HTERT RPE-1 (cell line): Measurements from ENCODE around the gene FHOD3.

ENCODE experiments used
- in situ Hi-C: fragments of 300-500 bp; cut with MboI; formaldehyde crosslinking; loops from 4 replicates; pipeline ENCODE4 v1.14.3; 2020; ENCODE audit warnings: low sequenced_read_pairs

Gene FHOD3

DNA sequence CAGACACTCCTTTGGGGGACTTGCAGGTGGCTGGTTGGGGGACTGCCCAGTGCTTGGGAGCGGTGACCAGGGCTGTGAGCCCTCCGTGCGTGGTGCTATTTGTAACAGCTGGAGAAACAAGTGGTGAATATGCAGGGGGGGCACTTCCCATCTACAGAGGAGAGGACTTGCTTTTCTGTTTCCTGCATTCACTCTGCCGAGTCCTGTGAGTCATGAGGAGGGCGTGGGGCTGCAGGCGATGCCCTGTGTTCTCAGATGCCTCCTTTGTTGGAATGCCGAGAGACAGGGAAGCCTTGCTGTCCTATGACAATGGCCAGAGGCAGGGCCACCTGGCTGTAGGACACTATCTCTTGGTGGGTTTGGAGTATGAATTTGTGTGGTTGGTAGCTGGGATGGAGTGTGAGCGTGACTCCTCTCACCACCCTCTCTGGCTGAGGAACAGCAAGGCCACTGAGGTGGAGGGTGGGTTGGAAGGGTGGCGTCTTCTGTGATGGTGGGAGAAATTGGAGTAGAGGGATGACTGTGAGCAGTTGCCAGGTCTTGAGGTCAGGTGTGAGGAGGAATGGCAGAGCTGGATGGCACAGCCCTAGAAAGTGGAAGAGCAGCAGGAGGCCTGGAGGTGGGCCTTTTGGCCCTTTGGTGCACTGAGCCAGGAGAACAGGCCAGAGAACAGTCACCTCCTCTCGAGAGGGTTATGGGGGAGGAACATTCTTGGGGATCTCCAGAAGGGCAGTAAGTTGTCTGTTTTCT, 24.3 kb downstream of the FHOD3 start:
- in situ Hi-C loops, result no loop called here

DNA sequence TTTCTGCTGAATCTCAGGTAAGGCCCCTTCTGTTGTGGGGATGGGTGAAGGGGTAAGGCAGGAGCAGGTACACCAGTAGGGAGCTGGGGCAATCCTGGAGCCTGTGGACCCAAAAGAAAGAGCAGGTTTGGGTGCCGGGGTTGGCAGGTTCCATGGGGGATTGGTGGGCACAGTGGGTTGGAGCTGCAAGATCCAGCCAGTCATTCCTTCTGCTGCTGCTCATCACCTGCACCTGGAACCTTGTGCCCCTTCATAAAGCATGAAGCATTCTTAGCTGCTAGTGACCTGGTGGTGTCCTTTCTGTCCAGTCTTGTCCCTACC, 24.9 kb downstream of the FHOD3 start:
- in situ Hi-C loops, result no loop called here

DNA sequence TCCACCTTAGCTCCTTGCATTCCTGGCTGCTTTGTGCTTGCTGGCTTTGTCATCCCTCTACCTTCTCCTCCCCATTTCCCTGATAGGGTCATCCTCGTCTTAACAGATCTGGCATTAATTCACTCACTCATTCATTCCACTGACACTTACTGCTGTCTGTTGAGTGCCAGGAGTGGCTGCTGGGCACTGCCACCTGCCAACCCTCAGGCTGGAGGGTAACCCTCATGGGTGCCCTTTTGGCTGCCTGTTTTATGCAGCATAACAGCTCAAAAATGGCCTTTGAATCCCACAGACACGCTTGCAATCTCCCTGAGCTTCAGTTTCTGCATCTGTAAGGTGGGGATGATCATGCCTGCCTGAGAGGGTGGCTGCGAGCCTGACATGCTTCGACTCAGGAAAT, 25.2 kb downstream of the FHOD3 start:
- in situ Hi-C loops, result no loop called here

DNA sequence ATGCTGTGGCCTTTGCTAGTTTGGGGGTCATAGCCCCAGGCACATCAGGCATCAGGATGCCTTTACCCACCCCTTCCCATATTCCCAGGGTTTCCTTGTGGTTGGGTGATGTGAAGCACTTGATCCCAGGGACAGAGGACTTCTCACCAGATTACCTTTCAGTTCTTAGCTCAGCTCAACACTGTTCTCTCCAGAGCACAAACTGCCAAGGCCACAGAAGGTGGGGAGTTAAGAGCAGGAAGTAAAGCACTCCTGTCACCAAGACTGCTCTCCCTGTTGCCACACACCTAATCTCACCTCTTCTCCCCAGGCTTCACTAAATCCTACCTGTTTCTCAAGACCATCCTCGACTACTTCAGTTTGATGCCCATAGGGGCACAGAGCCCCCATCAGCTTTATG, 25.9 kb downstream of the FHOD3 start:
- in situ Hi-C loops, result no loop called here

DNA sequence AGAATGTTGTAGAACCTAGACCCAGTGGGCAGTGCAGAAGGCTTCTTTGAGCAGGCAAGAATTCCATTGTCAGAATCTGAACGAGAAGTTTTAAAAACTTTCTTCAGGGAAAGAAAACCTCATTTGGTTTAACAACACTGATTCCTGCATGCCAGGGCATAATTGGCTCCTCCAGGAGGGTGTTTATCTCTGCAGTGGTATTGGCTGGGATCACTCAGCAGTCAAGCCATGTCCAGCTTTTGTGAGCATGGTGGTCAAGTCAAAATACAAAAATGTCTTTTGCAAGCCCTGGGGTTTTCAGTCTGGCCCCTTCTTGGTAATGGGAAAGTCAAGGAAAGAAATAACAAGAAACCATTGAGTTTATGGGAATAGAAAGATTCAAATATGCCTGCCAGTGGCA, 28.3 kb downstream of the FHOD3 start:
- in situ Hi-C loops, result no loop called here

DNA sequence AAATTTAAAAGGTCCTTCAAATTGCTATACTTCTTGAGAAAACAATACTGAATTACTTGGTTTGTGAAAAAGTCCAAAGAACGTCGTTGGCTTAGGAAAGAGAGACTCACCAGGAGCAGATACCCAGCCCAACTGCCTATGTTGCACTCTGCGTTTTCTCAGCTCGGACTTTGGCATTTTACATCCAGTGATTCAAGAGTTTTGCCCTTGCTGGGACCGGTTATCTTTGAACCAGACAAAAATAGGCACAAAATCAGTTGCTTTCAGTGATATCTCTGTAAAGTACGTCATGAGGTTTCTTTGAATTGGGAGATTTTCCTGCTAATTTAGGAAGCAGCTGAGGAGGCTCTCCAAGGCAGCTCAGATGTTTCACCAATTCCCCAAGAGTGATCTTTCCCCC, 29.3 kb downstream of the FHOD3 start:
- in situ Hi-C loops, result no loop called here

DNA sequence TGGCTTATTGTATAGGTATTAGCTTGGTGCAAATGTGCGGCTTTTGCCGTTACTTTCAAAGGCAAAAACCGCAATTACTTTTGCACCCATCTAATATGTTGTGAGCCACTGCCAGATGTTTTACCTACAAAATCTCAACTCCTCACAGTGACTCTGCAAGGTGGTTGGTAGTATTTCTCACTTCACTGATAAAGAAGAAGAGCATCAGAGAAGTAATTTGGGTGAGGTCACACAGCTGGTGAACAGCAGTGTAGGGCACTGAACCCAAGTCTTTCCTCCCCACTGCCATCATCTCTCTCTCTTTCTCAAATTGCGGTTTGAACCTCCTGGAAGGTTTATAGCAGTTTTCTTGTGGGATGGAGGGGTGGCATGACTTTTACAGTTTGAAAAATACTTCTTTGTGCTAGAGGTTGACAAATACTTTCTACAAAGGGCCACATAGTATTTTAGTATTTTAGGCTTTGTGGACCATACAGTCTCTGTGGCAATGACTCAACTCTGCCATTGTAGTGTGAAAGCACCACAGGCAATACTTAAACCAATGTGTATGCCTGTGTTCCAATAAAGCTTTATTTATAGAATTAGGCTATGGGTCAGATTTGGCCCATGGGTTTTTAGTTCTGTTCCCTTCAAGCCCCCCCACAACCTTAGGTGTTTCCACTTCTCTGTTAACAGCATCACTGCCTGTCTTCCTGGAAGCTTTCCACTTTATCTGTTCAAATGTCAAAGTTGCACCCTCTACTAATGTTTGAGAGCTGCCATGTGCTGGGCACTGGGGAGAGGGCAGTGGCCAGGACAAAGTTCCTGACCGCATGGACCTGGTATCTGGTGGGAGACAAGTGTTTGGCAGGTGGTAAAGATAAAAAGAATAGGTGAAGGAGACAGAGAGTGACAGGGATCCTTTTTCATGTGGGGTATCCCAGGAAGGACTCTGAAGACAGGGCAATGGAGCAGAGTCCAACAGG, 30.1 kb downstream of the FHOD3 start:
- in situ Hi-C loops, result no loop called here

DNA sequence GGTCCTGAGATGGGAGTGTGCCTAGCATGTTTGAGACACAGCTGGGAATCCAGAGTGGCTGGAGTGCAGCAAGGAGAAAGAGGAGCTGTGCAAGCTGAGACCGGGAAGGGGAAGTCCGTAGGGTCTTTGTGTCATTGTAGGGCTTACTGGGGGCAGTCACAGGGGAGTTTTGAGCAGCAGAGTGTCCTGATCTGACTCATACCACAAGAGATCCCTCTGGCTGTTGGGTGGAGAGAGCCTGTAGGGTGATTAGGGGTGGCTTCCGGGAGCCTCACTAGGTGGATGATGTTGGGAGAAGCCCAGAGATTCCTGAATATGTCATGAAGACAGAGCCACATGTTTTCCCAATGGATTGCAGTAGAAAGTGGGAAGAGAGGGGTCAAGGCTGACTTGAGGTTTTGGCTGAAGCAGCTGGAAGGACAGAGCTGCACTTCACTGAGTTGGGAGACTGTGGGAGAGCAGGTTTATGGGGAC, 30.9 kb downstream of the FHOD3 start:
- in situ Hi-C loops, result no loop called here

DNA sequence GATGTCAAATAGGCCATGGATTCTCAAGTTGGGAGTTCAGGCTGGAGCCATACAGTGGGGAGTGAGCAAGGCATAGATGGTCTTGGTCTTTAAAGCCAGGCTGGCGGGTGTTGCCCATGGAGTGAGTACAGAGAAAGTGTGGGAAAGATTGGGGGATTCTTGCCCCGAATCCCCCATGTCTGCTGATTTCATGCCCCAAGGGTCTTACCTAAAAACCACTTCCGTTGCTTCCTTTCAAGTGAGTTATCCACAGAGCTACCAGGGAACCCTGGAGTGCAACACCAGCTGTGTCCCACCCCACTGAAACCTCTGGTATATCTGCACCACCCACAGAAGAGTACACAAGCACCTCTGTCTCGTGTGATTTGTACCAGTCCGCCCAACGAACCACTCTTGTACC, 31.4 kb downstream of the FHOD3 start:
- in situ Hi-C loops, result no loop called here

DNA sequence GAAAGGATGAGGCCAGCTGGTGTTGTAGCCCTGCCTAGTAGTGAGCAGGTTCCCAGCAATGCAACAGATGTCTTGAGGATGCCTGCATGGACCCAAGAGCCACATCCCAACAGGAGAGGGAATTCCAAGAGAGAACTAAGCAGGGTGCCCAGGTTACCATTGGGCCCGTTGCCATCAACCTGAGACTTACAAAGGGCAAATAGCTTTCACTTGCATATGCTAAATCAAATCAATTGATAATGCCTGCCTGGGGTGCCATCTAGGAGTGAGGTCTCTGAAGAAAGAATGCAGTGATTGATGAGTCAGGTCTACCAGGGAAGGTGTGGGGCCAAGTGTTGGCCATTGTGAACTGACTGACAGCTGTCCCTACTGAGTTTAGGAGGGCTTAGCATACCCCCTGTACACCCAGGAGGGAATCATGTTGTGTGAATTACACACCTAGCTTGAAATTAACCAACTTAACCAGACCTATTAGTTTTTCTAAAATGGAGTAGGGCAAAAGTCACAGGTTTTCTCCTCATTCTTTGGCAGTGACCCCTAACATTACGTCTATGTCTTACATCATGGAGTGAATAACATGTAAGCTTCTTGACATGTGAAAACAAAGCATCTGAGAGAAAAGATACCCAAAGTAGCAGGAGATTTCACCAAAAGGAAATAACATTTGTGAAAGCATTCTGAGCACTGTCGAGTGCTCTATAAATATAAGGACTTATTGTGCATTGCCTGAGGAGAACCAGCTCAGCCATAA, 32.3 kb downstream of the FHOD3 start:
- in situ Hi-C loops, result no loop called here

DNA sequence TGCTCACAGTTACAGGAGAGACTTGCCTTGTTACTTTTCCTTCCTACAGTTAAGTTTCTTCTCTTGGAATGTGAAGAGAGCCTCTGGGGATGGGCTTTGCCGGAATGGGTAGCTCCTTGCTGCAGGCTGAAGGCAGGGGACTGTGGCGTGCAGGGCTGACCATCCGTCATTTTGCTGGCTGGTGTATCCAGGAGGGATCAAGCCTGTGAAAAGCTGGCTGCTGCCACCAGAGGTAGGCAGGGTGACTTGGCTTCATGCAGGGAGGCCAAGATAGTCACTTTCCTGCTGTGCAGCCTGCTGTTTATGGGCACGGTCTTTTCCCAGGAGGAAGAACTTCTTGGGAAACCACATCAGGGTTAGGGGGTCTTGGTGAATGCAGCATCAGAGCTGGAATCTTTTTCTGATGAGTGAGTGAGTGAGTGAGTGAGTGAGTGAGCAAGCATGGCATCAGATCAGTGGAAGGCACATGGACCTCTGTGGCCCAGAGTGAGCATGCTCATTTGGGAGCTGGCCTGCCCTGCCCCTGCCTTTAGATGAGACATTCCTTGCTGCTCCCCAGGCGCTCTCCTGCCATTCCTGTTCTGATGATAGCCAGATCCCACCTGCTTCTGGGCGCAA, 33.0 kb downstream of the FHOD3 start:
- in situ Hi-C loops, result no loop called here

DNA sequence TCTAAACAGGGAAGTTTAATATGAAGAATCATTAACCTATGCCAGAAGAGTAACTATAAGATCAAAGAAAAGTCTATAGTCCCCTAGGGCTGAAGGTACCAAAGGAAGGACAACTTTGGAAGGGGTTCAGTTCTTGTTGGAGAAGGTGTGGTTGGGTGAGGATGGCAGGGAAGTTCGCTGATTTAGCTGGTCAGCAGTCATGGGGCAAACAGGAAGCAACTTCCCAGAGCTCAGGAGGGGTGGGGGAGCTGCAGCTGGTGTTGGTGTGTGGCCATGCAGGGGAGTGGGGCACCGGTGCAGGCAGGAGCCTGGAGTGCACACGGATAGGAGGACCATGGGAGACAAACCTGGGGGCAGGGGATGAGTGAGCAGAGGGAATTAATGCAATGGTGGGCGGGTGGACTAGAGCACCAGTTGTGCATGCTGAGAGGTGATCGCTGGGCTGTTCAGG, 34.0 kb downstream of the FHOD3 start:
- in situ Hi-C loops, result no loop called here

DNA sequence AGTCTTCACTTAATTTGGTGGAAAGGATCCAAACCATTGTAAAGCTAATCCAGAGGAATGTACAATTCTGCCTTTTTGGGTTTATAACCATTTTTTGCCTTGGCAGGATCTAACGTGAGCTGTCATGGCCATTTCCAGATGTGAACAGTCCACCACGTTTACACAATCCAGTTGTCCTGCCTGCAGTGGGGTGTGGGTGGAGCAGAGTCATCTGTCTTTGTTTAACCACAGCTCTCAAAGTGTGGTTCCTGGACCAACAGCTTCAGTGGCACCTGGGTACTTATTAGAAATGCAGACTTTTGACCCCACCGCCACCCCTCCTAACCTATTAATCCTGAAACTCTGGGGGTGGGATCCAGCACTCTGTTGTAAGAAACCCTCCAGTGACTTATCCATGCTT, 35.9 kb downstream of the FHOD3 start:
- in situ Hi-C loops, result no loop called here

DNA sequence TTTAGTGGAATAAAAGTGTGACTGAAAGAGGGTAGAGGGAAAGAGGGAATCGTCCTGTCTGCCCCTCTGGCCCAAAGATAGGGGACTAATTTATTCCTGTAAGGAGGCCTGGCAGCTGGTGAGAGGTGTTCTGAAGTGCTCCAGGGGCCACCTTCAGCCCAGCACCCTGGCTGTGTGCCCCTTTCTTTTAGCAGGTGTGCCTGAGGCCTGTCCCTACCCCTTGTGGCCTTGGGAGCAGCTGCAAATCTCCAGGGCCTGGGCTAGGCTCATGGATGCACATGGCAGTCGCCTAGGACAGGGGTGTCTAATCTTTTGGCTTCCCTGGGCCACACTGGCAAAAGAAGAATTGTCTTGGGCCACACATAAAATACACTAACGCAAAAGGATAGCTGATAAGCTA, 37.3 kb downstream of the FHOD3 start:
- in situ Hi-C loops, result no loop called here

DNA sequence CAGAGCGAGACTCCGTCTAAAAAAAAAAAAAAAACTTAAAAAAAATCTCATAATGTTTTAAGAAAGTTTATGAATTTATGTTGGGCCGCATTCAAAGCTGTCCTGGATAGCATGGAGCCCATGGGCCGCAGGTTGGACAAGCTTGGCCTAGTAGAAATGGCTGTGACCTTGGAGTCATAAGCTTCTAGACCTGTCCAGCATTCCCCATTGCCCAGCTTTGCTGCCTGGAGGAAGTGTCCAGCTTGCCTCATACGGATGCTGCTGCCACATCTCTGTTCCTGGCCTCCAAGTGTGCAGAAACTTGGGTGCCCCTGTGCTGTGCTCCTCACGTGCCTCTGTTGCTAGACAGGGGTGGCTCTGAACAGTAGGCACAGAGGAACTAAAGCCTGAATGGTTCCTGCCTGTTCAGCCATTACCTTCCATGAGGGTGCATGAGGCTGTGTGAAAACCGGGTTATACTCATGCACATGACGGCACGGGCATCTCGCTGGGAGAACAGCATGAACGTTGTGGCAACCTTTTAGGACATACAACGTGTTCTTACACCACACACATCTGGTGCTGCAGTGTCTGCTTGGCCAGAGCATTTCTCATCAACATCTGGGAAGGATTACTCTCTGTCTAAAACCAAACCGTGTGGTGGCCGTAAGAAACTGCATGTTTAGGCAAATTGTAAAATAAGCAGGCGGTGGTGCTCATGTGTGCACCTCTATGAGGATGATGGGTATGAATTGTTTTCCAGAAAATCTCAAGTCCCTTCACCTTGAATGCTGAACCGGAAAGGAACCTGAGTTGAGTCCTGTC, 38.2 kb downstream of the FHOD3 start:
- in situ Hi-C loops, result no loop called here

DNA sequence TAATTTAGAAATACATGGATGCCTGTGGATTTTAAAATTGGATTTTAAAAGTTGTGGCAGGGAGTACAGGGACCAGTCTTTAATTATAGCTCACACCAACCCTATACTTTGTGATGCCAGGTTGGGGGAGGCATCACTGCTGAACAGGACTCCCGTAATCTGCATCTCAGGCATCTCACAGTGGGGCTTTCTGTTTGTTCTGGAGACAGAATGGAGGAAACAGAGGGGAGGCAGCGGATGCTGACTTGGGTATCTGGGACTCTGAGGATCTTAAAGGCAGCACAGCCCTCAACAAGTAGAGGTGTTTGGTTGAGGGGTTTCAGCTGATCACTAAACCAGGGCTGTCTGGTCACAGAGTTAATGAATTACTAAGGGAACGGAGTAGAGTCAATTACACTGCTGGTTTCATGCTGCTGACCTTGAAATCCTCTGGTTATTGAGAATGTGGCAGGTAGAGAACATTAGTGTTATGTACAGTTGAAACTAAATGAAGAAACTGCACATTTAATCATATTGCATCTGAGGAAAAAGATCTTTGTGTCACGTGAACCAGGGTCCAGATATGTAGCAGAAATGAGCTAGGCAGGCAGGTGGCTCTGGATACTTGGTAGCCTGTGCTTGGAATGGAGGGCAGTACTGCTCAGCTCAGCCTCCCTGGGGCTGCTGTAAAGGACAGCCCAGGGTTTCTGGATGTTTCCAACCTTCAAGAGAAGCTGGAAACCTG, 40.3 kb downstream of the FHOD3 start:
- in situ Hi-C loops, result no loop called here

DNA sequence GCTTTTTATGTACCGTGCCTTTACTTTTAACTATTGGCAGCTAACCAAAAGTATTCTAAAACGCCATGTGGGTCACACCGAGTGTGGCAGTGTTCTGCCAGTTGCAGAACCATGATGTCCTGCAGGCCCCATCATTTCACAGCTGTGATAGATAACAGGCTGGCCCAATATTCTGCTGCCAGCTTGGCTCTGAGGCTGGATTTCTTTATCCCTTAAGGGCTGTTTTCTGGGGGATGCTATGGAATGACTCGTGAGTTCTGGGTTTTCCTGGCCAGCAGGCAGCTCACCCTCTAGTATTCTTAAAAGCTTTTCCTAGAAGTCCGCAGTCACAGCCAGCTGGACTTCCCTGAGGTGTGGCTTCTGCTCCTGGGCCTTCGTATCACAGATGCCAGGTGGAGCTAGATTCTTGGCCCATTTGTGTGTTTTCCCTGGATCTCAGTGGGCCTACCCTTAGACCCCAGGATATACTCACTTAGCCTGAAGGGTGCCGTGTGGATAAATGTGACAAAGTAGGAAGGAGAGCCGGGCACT, 41.0 kb downstream of the FHOD3 start:
- in situ Hi-C loops, result no loop called here

DNA sequence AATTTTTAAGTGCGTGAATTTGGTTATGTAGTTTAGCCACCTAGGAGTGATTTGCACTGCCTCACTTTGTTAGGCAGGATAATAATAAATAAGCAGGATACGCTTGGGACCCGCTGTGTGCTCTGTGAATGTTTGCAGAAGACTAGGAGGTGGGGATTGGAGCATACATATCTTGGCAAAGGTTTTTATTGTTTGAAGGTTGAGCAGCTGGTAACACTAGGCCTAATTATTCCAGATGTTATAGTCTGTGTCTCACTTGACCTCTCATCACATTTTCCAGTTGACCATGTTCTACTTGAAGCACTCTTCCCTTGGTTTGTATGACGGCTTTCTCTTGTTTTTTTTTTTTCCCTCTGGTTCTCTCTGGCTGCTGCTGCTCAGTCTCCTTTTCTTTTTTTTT, 42.7 kb downstream of the FHOD3 start:
- in situ Hi-C loops, result no loop called here

DNA sequence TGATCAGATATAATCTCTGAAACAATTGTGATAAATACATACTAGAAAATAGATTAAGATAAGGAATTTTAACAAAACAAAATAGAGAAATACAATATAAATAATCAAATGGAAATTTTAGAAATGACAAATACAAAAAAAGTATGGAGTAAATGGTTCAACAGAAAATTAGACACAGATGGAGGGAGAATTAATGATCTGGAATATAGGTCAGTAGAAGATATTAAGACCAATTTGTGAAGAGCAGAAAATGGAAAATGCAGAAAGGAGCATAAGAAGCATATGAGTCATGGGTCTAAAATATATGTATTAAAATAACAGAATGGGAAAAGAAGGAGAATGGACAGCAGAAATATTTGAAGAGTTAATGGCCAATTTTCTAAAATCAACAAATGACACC, 44.4 kb downstream of the FHOD3 start:
- in situ Hi-C loops, result no loop called here
